ENCODE data around the gene ZNF664. TPM values are rescaled to one million over a fixed set of nuclear protein-coding genes. Genes with fewer than 3 reads are reported as not detected.

Gene ZNF664
- total and polyA plus RNA-seq, 2 of the 8 experiments (the other 6 are each of a cell fraction or from before 2014, with no cell fraction given), result 22.8 to 51.4 TPM

DNA sequence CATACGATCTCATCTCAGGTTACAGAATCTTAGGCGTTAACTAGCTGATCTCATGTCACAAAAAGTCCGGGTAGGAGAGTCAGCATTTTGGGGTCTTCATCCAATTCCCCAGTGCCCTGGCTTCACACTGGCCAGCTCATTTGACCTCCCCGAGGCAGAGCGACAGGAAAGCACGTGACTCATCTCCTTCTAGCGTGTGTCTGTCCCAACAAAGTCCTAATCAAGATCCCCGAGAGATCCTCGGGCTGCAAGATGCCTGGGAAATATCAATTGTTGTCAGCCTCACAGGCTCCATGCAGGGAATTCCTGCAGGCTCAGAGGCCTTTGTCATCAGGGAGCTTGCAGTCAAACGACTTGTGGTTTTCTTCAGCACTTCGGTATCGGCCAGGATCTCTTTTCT, 57.5 kb downstream of the ZNF664 start (continued):
- TF ChIP-seq, protein P1, sequence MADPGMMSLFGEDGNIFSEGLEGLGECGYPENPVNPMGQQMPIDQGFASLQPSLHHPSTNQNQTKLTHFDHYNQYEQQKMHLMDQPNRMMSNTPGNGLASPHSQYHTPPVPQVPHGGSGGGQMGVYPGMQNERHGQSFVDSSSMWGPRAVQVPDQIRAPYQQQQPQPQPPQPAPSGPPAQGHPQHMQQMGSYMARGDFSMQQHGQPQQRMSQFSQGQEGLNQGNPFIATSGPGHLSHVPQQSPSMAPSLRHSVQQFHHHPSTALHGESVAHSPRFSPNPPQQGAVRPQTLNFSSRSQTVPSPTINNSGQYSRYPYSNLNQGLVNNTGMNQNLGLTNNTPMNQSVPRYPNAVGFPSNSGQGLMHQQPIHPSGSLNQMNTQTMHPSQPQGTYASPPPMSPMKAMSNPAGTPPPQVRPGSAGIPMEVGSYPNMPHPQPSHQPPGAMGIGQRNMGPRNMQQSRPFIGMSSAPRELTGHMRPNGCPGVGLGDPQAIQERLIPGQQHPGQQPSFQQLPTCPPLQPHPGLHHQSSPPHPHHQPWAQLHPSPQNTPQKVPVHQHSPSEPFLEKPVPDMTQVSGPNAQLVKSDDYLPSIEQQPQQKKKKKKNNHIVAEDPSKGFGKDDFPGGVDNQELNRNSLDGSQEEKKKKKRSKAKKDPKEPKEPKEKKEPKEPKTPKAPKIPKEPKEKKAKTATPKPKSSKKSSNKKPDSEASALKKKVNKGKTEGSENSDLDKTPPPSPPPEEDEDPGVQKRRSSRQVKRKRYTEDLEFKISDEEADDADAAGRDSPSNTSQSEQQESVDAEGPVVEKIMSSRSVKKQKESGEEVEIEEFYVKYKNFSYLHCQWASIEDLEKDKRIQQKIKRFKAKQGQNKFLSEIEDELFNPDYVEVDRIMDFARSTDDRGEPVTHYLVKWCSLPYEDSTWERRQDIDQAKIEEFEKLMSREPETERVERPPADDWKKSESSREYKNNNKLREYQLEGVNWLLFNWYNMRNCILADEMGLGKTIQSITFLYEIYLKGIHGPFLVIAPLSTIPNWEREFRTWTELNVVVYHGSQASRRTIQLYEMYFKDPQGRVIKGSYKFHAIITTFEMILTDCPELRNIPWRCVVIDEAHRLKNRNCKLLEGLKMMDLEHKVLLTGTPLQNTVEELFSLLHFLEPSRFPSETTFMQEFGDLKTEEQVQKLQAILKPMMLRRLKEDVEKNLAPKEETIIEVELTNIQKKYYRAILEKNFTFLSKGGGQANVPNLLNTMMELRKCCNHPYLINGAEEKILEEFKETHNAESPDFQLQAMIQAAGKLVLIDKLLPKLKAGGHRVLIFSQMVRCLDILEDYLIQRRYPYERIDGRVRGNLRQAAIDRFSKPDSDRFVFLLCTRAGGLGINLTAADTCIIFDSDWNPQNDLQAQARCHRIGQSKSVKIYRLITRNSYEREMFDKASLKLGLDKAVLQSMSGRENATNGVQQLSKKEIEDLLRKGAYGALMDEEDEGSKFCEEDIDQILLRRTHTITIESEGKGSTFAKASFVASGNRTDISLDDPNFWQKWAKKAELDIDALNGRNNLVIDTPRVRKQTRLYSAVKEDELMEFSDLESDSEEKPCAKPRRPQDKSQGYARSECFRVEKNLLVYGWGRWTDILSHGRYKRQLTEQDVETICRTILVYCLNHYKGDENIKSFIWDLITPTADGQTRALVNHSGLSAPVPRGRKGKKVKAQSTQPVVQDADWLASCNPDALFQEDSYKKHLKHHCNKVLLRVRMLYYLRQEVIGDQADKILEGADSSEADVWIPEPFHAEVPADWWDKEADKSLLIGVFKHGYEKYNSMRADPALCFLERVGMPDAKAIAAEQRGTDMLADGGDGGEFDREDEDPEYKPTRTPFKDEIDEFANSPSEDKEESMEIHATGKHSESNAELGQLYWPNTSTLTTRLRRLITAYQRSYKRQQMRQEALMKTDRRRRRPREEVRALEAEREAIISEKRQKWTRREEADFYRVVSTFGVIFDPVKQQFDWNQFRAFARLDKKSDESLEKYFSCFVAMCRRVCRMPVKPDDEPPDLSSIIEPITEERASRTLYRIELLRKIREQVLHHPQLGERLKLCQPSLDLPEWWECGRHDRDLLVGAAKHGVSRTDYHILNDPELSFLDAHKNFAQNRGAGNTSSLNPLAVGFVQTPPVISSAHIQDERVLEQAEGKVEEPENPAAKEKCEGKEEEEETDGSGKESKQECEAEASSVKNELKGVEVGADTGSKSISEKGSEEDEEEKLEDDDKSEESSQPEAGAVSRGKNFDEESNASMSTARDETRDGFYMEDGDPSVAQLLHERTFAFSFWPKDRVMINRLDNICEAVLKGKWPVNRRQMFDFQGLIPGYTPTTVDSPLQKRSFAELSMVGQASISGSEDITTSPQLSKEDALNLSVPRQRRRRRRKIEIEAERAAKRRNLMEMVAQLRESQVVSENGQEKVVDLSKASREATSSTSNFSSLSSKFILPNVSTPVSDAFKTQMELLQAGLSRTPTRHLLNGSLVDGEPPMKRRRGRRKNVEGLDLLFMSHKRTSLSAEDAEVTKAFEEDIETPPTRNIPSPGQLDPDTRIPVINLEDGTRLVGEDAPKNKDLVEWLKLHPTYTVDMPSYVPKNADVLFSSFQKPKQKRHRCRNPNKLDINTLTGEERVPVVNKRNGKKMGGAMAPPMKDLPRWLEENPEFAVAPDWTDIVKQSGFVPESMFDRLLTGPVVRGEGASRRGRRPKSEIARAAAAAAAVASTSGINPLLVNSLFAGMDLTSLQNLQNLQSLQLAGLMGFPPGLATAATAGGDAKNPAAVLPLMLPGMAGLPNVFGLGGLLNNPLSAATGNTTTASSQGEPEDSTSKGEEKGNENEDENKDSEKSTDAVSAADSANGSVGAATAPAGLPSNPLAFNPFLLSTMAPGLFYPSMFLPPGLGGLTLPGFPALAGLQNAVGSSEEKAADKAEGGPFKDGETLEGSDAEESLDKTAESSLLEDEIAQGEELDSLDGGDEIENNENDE (IDR thresholded peaks at IDR 0.05; ENCODE audit: insufficient replicate concordance, low read length), result no peak
- TF ChIP-seq KDM1A (IDR thresholded peaks at IDR 0.05; ENCODE audit: borderline replicate concordance, low read length) (no peak), HDAC6 (IDR thresholded peaks at IDR 0.05; ENCODE audit: low read depth, low read length) (no peak)
